ENCODE data around the gene HBZ. TPM values are rescaled to one million over a fixed set of nuclear protein-coding genes. Genes with fewer than 3 reads are reported as not detected.

Gene HBZ
- polyA plus RNA-seq, 4 donors = 1.0 TPM; not detected in 3

DNA sequence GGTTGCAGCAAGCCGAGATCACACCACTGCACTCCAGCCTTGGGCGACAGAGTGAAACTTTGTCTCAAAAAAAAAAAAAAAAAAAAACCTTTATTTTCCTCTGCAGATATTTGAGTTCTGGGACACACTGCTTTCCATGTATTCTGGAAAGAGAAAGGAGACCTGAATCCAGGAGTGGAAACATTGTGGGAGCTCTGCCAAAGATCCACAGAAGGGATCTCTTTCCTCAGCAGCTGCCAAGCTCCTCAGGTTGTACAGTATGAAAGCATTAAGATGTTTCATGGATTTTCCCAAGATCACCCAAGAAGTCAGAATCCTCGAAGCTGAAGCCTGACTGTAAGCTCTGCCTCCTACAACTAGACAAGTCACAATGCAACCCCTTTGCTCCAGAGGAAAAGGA is 27.4 kb upstream of the HBZ start:
- DNase-seq (no peak), FAIRE-seq (no peak)
- H3K27ac ChIP-seq (ENCODE audit: low read depth in 1 of 3, low read length in 2 of 3) = no peak overlapping the region
- H3K4me1 ChIP-seq (ENCODE audit: control insufficient read depth in 3 of 3, insufficient read depth in 2 of 3, low read depth in 1 of 3, low read length in 2 of 3) = peaks cover 0 to 5% (median 0%) of the 10 kb centered on the region in 3 donors
- no peaks in the 10 kb centered on the region for H3K9me3 ChIP-seq (ENCODE audit: control insufficient read depth in 2 of 2, insufficient read depth in 1 of 2, low read depth in 1 of 2, low read length in 1 of 2)
- H3K36me3 ChIP-seq (ENCODE audit: control insufficient read depth in 3 of 3, insufficient read depth in 2 of 3, low read depth in 1 of 3, low read length in 3 of 3) = peaks cover 0 to 40% (median 2%) of the 10 kb centered on the region in 3 donors
- no peaks in the 10 kb centered on the region for H3K27me3 ChIP-seq (ENCODE audit: control insufficient read depth in 3 of 3, insufficient read depth in 3 of 3, low read length in 3 of 3)
- WGBS, 3 donors = 92 to 97% (median 92%) methylated on average over 3 of the region's 3 CpGs
- no peak overlapping the region for H3K4me3 ChIP-seq (ENCODE audit: low read depth in 1 of 3, low read length in 3 of 3)

DNA sequence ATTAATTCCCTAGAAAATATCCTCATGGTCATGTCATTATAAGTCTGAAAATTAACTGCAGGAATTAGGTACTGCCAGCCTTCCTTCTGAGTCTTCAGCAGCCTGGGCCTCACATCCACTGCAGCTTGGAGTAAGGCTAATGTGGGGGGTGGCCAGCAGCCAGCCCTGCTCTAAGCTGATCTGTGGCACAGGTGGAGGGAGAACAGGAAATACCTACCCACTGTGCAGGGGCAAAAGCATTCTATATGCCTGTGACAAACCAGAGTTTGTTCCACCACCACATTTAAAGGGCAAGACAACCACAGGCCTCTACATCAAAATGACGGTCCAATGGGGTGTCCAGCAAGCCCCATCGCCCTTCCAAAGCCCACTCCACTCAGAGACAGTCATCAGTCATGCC is 23.4 kb upstream of the HBZ start:
- Histone ChIP-seq H3K4me3 (ENCODE audit: low read depth in 1 of 3, low read length in 3 of 3) (no peak overlapping the region), H3K27ac (ENCODE audit: low read depth in 1 of 3, low read length in 2 of 3) (no peak overlapping the region), H3K4me1 (ENCODE audit: control insufficient read depth in 3 of 3, insufficient read depth in 2 of 3, low read depth in 1 of 3, low read length in 2 of 3) (no peaks in the 10 kb centered on the region), H3K9me3 (ENCODE audit: control insufficient read depth in 2 of 2, insufficient read depth in 1 of 2, low read depth in 1 of 2, low read length in 1 of 2) (no peaks in the 10 kb centered on the region), H3K36me3 (ENCODE audit: control insufficient read depth in 3 of 3, insufficient read depth in 2 of 3, low read depth in 1 of 3, low read length in 3 of 3) (peaks cover 0 to 27% (median 0%) of the 10 kb centered on the region in 3 donors), H3K27me3 (ENCODE audit: control insufficient read depth in 3 of 3, insufficient read depth in 3 of 3, low read length in 3 of 3) (no peaks in the 10 kb centered on the region)
- FAIRE-seq (no peak), DNase-seq (no peak)
- WGBS, 3 donors = 84 to 96% (median 89%) methylated on average over 2 of the region's 2 CpGs

DNA sequence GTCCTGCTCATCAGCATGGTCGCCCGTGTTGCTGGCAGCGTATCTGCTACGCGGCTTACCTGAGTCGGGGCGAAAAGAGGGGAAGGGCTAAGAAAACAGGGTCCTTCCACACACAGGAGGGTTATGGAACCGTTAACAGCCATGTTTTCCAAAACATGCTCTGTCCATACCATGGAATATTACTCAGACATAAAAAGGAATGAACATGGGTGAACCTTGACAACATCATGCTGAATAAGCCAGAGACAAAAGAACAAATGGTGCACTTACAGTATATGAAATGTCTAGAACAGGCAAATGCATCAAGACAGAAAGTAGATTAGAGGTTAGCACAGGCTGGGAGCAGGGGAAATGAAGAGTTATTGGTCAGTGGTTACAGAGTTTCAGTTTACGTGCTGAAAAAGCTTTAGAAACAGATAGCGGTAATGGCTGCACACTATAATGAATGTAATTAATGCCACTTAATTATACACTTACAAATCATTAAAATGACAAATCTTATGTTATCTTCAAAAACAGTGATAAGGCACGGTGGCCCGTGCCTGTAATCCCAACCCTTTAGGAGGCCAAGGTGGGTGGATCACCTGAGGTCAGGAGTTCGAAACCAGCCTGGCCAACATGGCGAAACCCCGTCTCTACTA is 21.8 kb upstream of the HBZ start:
- Histone ChIP-seq H3K4me3 (ENCODE audit: low read depth in 1 of 3, low read length in 3 of 3) (no peak overlapping the region), H3K36me3 (ENCODE audit: control insufficient read depth in 3 of 3, insufficient read depth in 2 of 3, low read depth in 1 of 3, low read length in 3 of 3) (peaks cover 0 to 16% (median 0%) of the 10 kb centered on the region in 3 donors), H3K4me1 (ENCODE audit: control insufficient read depth in 3 of 3, insufficient read depth in 2 of 3, low read depth in 1 of 3, low read length in 2 of 3) (no peaks in the 10 kb centered on the region), H3K27ac (ENCODE audit: low read depth in 1 of 3, low read length in 2 of 3) (no peak overlapping the region), H3K27me3 (ENCODE audit: control insufficient read depth in 3 of 3, insufficient read depth in 3 of 3, low read length in 3 of 3) (no peaks in the 10 kb centered on the region), H3K9me3 (ENCODE audit: control insufficient read depth in 2 of 2, insufficient read depth in 1 of 2, low read depth in 1 of 2, low read length in 1 of 2) (no peaks in the 10 kb centered on the region)
- DNase-seq (no peak), FAIRE-seq (no peak)
- 84 to 93% (median 84%) methylated on average over 15 of the region's 15 CpGs for WGBS, 3 donors

DNA sequence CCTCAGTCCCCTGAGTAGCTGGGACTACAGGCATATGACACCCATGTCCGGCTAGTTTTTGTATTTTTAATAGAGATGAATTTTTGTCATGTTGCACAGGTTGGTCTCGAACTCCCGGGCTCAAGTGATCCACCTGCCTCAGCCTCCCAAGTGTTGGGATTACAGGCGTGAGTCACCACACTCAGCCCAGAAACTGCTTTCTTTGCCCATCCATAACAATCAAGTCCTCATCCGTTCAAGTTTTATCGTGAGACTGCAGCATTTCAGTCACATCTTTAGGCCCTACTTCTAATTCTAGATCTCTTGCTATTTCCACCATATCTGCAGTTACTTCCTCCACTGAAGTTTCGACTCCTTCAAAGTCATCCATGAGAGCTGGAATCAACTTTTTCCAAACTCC is 20.3 kb upstream of the HBZ start:
- H3K36me3 ChIP-seq (ENCODE audit: control insufficient read depth in 3 of 3, insufficient read depth in 2 of 3, low read depth in 1 of 3, low read length in 3 of 3) = peaks cover 0 to 13% (median 0%) of the 10 kb centered on the region in 3 donors
- H3K27ac ChIP-seq (ENCODE audit: low read depth in 1 of 3, low read length in 2 of 3) = no peak overlapping the region
- H3K27me3 ChIP-seq (ENCODE audit: control insufficient read depth in 3 of 3, insufficient read depth in 3 of 3, low read length in 3 of 3) = no peaks in the 10 kb centered on the region
- DNase-seq (no peak), FAIRE-seq (no peak)
- no peaks in the 10 kb centered on the region for H3K4me1 ChIP-seq (ENCODE audit: control insufficient read depth in 3 of 3, insufficient read depth in 2 of 3, low read depth in 1 of 3, low read length in 2 of 3)
- WGBS, 3 donors = 92 to 96% (median 95%) methylated on average over 7 of the region's 7 CpGs
- H3K9me3 ChIP-seq (ENCODE audit: control insufficient read depth in 2 of 2, insufficient read depth in 1 of 2, low read depth in 1 of 2, low read length in 1 of 2) = no peaks in the 10 kb centered on the region
- H3K4me3 ChIP-seq (ENCODE audit: low read depth in 1 of 3, low read length in 3 of 3) = no peak overlapping the region

DNA sequence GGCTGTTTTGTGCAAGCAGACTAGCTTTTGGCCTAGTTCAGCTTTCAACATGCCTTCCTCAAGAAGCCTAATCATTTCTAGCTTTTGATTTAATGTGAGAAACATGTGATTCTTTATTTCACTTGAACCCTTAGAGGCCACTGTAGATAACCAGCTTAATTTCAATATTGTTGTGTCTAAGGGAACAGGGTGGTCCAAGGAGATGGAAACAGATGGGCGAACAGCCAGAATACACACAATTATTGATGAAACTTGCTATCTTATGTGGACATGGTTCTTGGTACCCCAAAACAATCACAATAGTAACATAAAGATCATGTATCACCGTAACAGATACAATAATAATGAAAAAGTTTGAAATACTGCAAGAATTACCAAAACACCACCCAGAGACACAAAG is 18.7 kb upstream of the HBZ start:
- WGBS, 3 donors = 95 to 96% (median 96%) methylated on average over 2 of the region's 2 CpGs
- no peak for DNase-seq

DNA sequence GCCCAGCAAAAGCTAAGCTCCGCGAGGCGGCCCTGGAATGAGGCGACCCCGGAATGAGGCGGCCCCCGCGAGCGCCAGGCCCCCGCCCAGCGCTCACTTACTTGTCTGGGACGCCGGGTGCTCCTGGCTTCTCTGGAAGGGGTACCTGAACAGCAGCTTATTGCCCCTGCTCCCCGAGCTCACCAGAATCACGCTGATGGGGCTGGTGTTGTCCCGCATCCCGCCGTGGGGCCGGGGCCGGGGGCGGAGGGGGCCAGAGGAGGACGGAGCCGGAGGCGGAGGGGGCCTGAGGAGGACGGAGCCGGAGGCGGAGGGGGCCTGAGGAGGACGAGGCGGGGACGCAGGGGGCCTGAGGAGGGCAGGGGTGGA is 14.4 kb upstream of the HBZ start:
- H3K4me3 ChIP-seq (ENCODE audit: low read depth in 1 of 3, low read length in 3 of 3) = peak overlapping the region; percentile 65 to 96 (median 73)
- H3K4me1 ChIP-seq (ENCODE audit: control insufficient read depth in 3 of 3, insufficient read depth in 2 of 3, low read depth in 1 of 3, low read length in 2 of 3) = peaks cover 0 to 6% (median 0%) of the 10 kb centered on the region in 3 donors
- H3K36me3 ChIP-seq (ENCODE audit: control insufficient read depth in 3 of 3, insufficient read depth in 2 of 3, low read depth in 1 of 3, low read length in 3 of 3) = peaks cover 0 to 2% (median 0%) of the 10 kb centered on the region in 3 donors
- WGBS, 3 donors = 0 to 2% (median 1%) methylated on average over 22 to 30 of the region's 30 CpGs
- FAIRE-seq (no peak), DNase-seq (peak in 1 of 2 donors; percentile 42)
- H3K27me3 ChIP-seq (ENCODE audit: control insufficient read depth in 3 of 3, insufficient read depth in 3 of 3, low read length in 3 of 3) = no peaks in the 10 kb centered on the region
- H3K9me3 ChIP-seq (ENCODE audit: control insufficient read depth in 2 of 2, insufficient read depth in 1 of 2, low read depth in 1 of 2, low read length in 1 of 2) = no peaks in the 10 kb centered on the region
- H3K27ac ChIP-seq (ENCODE audit: low read depth in 1 of 3, low read length in 2 of 3) = peak overlapping the region in 1 of 3 donors; percentile 55

More for the DNA sequence above, 18.7 kb upstream of the HBZ start:
- no peak overlapping the region for H3K27ac ChIP-seq (ENCODE audit: low read depth in 1 of 3, low read length in 2 of 3)
- no peak overlapping the region for H3K4me3 ChIP-seq (ENCODE audit: low read depth in 1 of 3, low read length in 3 of 3)
- H3K9me3 ChIP-seq (ENCODE audit: control insufficient read depth in 2 of 2, insufficient read depth in 1 of 2, low read depth in 1 of 2, low read length in 1 of 2) = no peaks in the 10 kb centered on the region
- no peaks in the 10 kb centered on the region for H3K27me3 ChIP-seq (ENCODE audit: control insufficient read depth in 3 of 3, insufficient read depth in 3 of 3, low read length in 3 of 3)
- FAIRE-seq = no peak
- peaks cover 0 to 6% (median 0%) of the 10 kb centered on the region in 3 donors for H3K4me1 ChIP-seq (ENCODE audit: control insufficient read depth in 3 of 3, insufficient read depth in 2 of 3, low read depth in 1 of 3, low read length in 2 of 3)
- H3K36me3 ChIP-seq (ENCODE audit: control insufficient read depth in 3 of 3, insufficient read depth in 2 of 3, low read depth in 1 of 3, low read length in 3 of 3) = peaks cover 0 to 10% (median 2%) of the 10 kb centered on the region in 3 donors

DNA sequence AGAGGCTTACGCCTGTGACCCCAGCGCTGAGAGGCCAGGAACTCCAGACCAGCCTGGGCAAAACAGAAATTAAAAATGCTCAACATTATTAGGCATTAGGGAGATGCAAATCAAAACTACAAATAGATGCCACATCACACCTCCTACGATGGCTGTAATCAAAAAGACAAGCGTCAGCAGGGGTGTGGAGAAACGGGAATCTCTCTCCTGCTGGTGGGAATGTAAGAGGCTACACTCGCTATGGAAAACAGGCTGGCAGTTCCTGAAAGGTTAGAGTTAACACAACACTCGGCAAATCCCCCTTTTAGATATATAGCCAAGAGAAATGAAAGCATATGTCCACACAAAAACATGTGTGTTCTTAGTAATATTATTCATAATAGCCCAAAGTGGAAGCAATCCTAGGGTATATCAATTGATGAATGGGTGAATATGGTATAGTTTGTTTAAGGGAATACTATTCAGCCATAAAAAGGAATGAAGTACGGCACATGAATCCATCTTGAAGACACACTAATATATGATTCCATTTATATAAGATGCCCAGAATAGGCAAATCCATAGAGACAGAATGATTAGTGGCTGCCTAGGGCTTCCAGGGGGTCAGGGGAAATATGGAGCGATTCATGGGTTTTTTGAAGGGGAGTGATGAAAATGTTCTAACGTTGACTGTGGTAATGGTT is 12.1 kb upstream of the HBZ start:
- DNase-seq (no peak), FAIRE-seq (no peak)
- 58 to 68% (median 66%) methylated on average over 10 of the region's 10 CpGs for WGBS, 3 donors
- no peak overlapping the region for H3K27ac ChIP-seq (ENCODE audit: low read depth in 1 of 3, low read length in 2 of 3)
- H3K36me3 ChIP-seq (ENCODE audit: control insufficient read depth in 3 of 3, insufficient read depth in 2 of 3, low read depth in 1 of 3, low read length in 3 of 3) = peaks cover 0 to 2% (median 0%) of the 10 kb centered on the region in 3 donors
- peaks cover 0 to 3% (median 0%) of the 10 kb centered on the region in 3 donors for H3K27me3 ChIP-seq (ENCODE audit: control insufficient read depth in 3 of 3, insufficient read depth in 3 of 3, low read length in 3 of 3)
- H3K4me1 ChIP-seq (ENCODE audit: control insufficient read depth in 3 of 3, insufficient read depth in 2 of 3, low read depth in 1 of 3, low read length in 2 of 3) = peaks cover 0 to 6% (median 0%) of the 10 kb centered on the region in 3 donors
- no peaks in the 10 kb centered on the region for H3K9me3 ChIP-seq (ENCODE audit: control insufficient read depth in 2 of 2, insufficient read depth in 1 of 2, low read depth in 1 of 2, low read length in 1 of 2)
- H3K4me3 ChIP-seq (ENCODE audit: low read depth in 1 of 3, low read length in 3 of 3) = no peak overlapping the region

DNA sequence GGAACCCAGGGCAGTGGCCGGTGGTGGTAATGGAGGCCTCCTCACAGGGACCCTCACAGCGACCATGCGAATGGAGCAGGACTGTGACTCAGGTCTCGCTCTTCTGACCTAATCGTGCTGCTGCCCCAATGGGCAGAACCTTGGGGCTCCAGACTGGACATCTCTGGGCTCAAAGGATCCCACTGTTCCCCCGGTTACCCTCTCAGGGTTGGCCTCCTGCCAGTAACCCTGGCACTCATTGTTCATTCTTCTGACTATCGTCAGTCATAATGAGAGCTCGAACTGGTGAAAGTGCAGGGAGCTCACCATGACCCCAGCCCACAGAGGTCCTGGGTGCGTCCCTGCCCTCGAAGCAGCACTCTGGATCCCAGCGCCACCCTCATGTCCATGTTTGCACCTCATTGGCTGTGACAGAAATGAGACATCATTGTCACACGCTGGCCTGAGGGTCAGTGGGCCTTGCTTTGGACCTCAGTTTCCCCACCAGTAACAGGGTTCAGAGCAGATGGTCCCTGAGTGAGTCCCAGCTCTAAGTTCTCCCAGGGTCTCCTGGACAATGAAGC is 10.0 kb upstream of the HBZ start:
- Histone ChIP-seq H3K27ac (ENCODE audit: low read depth in 1 of 3, low read length in 2 of 3) (no peak overlapping the region), H3K4me3 (ENCODE audit: low read depth in 1 of 3, low read length in 3 of 3) (no peak overlapping the region), H3K27me3 (ENCODE audit: control insufficient read depth in 3 of 3, insufficient read depth in 3 of 3, low read length in 3 of 3) (peaks cover 0 to 3% (median 0%) of the 10 kb centered on the region in 3 donors), H3K36me3 (ENCODE audit: control insufficient read depth in 3 of 3, insufficient read depth in 2 of 3, low read depth in 1 of 3, low read length in 3 of 3) (peaks cover 0 to 2% (median 0%) of the 10 kb centered on the region in 3 donors), H3K9me3 (ENCODE audit: control insufficient read depth in 2 of 2, insufficient read depth in 1 of 2, low read depth in 1 of 2, low read length in 1 of 2) (no peaks in the 10 kb centered on the region), H3K4me1 (ENCODE audit: control insufficient read depth in 3 of 3, insufficient read depth in 2 of 3, low read depth in 1 of 3, low read length in 2 of 3) (peaks cover 0 to 2% (median 0%) of the 10 kb centered on the region in 3 donors)
- no peak for FAIRE-seq
- 66 to 76% (median 73%) methylated on average over 12 of the region's 12 CpGs for WGBS, 3 donors
- DNase-seq = no peak

Measured in small intestine (tissue), 7 donors.